Neural cell (in vitro differentiated cells): ENCODE results near the gene SCN10A.

ENCODE experiments used
- EP300 ChIP-seq: fragments of 450-650 bp; conservative IDR thresholded peaks from 2 replicates; pipeline ENCODE4 v1.6.1; 2014; ENCODE audit warnings: antibody characterized with exemption, mild to moderate bottlenecking, moderate library complexity; ENCODE audit not compliant: poor library complexity, severe bottlenecking
- EZH2 ChIP-seq: fragments of 200-600, 300-800 bp; shearing (Covaris generic), sonication (generic); IDR thresholded peaks from 2 replicates; pipeline ENCODE4 v1.6.1; 2014; ENCODE audit warnings: antibody characterized with exemption, low read length, borderline replicate concordance, mild to moderate bottlenecking; ENCODE audit not compliant: insufficient read depth, poor library complexity, severe bottlenecking
- MXI1 ChIP-seq: fragments of 450-650 bp; conservative IDR thresholded peaks from 2 replicates; pipeline ENCODE4 v1.6.1; 2014; ENCODE audit warnings: antibody characterized with exemption, mild to moderate bottlenecking; ENCODE audit not compliant: poor library complexity, severe bottlenecking
- POLR2AphosphoS5 ChIP-seq: IDR thresholded peaks from 2 replicates; pipeline ENCODE4 v1.6.1; 2012
- RAD21 ChIP-seq: fragments of 450-650 bp; conservative IDR thresholded peaks from 2 replicates; pipeline ENCODE4 v1.6.1; 2014; ENCODE audit warnings: antibody characterized with exemption, mild to moderate bottlenecking, moderate library complexity
- SMC3 ChIP-seq: fragments of 450-650 bp; conservative IDR thresholded peaks from 2 replicates; pipeline ENCODE4 v1.6.1; 2014; ENCODE audit warnings: antibody characterized with exemption, mild to moderate bottlenecking, moderate library complexity; ENCODE audit not compliant: poor library complexity
- TF ChIP-seq, protein P1 (sequence below): fragments of 450-650 bp; IDR thresholded peaks from 2 replicates; pipeline ENCODE4 v1.5.1; 2014; ENCODE audit warnings: antibody characterized with exemption, mild to moderate bottlenecking, moderate library complexity; ENCODE audit not compliant: poor library complexity, severe bottlenecking
- TF ChIP-seq, protein P2 (sequence below): IDR thresholded peaks from 2 replicates; pipeline ENCODE4 v1.6.1; 2012; ENCODE audit warnings: borderline replicate concordance

DNA sequence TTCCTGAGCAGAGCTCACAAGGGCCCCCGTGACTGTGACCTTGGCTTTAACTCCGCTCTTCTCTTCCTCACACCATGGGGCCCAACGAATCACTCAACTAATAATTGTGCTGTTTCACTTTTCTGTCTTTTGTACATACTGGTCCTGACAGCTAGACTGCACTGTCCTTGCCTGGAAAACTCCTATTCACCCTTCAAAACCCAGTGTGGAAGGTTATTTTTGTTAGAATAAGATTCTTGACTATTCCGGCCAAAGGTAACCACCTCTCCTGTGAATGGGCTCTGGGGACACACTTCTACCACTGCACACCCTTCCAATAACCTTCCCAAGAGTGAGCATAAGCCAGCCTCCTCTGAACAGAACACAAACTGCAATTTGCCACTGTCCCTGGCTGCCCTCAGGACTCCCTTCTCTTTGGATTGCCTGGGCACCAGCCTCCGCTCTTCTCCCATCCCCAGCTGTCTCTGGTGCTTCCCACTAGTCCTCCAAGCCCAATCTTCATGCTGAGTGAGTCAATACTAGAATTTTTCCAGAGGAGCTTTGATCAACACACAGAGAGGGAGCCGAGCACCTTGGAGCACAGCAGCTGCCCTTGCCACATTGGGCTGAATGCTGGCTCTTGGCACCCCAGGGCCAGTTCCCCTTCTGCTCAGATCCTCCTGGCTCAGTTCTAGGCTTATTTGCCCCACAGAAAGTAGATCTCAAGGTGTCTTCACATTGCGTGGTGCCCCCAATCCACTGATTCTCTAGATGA lies 168.6 kb downstream of the SCN10A start:
- TF ChIP-seq, protein P1, sequence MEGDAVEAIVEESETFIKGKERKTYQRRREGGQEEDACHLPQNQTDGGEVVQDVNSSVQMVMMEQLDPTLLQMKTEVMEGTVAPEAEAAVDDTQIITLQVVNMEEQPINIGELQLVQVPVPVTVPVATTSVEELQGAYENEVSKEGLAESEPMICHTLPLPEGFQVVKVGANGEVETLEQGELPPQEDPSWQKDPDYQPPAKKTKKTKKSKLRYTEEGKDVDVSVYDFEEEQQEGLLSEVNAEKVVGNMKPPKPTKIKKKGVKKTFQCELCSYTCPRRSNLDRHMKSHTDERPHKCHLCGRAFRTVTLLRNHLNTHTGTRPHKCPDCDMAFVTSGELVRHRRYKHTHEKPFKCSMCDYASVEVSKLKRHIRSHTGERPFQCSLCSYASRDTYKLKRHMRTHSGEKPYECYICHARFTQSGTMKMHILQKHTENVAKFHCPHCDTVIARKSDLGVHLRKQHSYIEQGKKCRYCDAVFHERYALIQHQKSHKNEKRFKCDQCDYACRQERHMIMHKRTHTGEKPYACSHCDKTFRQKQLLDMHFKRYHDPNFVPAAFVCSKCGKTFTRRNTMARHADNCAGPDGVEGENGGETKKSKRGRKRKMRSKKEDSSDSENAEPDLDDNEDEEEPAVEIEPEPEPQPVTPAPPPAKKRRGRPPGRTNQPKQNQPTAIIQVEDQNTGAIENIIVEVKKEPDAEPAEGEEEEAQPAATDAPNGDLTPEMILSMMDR = no peak
- TF ChIP-seq RAD21 (no peak), EZH2 (no peak), POLR2AphosphoS5 (no peak), SMC3 (no peak), EP300 (no peak), MXI1 (no peak)
- TF ChIP-seq, protein P2, sequence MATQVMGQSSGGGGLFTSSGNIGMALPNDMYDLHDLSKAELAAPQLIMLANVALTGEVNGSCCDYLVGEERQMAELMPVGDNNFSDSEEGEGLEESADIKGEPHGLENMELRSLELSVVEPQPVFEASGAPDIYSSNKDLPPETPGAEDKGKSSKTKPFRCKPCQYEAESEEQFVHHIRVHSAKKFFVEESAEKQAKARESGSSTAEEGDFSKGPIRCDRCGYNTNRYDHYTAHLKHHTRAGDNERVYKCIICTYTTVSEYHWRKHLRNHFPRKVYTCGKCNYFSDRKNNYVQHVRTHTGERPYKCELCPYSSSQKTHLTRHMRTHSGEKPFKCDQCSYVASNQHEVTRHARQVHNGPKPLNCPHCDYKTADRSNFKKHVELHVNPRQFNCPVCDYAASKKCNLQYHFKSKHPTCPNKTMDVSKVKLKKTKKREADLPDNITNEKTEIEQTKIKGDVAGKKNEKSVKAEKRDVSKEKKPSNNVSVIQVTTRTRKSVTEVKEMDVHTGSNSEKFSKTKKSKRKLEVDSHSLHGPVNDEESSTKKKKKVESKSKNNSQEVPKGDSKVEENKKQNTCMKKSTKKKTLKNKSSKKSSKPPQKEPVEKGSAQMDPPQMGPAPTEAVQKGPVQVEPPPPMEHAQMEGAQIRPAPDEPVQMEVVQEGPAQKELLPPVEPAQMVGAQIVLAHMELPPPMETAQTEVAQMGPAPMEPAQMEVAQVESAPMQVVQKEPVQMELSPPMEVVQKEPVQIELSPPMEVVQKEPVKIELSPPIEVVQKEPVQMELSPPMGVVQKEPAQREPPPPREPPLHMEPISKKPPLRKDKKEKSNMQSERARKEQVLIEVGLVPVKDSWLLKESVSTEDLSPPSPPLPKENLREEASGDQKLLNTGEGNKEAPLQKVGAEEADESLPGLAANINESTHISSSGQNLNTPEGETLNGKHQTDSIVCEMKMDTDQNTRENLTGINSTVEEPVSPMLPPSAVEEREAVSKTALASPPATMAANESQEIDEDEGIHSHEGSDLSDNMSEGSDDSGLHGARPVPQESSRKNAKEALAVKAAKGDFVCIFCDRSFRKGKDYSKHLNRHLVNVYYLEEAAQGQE = no peak
